SK-N-SH (cell line): Measurements from ENCODE around the gene SLC22A5. TPM values are rescaled to one million over a fixed set of nuclear protein-coding genes. Genes with fewer than 3 reads are reported as not detected.

Source experiments
- CTCF ChIA-PET: fragments of 300-600, 350-600 bp; formaldehyde crosslinking; extraction: SDS; loops from one replicate; lab custom pipeline; 2021; lab: Yijun Ruan, JAX
- POLR2A ChIA-PET: fragments of 350-600 bp; sonication (Branson Sonifier 250); formaldehyde crosslinking; extraction: SDS; loops from one replicate; lab custom pipeline; 2020; ENCODE audit warnings: antibody characterized with exemption, inconsistent platforms; lab: Yijun Ruan, JAX
- DNase-seq: peaks from one replicate; pipeline ENCODE4 v3.0.0; 2012
- H2AFZ ChIP-seq: fragments of 200-600 bp; sonication (generic); 2 replicates; pipeline ENCODE4 v1.8.1; 2016; ENCODE audit warnings: antibody characterized with exemption, mild to moderate bottlenecking, low read depth
- H3F3A ChIP-seq: fragments of 200-600 bp; sonication (generic); replicated peaks from 2 replicates; pipeline ENCODE3; 2016; ENCODE audit warnings: antibody characterized with exemption, mild to moderate bottlenecking; ENCODE audit not compliant: insufficient read depth
- H3K27ac ChIP-seq, 2 experiments: fragments of 200-500 bp in 1 of 2; fragments of 200-600 bp in 1 of 2; sonication (Bioruptor generic) in 1 of 2; sonication (generic), shearing (Covaris generic) in 1 of 2; 2 replicates each; pipeline versions ENCODE4 v1.5.1 to v1.6.1; 2014 to 2016; ENCODE audit warnings: low read depth in 2 of 2, inconsistent platforms in 1 of 2, low read length in 1 of 2, mild to moderate bottlenecking in 1 of 2, mixed read lengths in 1 of 2
- H3K27me3 ChIP-seq: fragments of 200-600 bp; sonication (generic), shearing (Covaris generic); 2 replicates; pipeline ENCODE4 v1.6.1; 2016; ENCODE audit warnings: mixed run types; ENCODE audit not compliant: insufficient read depth
- H3K36me3 ChIP-seq, 2 experiments: fragments of 200-500 bp in 1 of 2; fragments of 200-600 bp in 1 of 2; sonication (Bioruptor generic) in 1 of 2; sonication (generic) in 1 of 2; replicated peaks in 1 of 2; 2 replicates each; pipeline versions ENCODE3 to v1.5.1; 2014 to 2016; ENCODE audit warnings: low read length in 1 of 2, mild to moderate bottlenecking in 1 of 2; ENCODE audit not compliant: insufficient read depth in 2 of 2, control insufficient read depth in 1 of 2
- H3K4me1 ChIP-seq, 2 experiments: fragments of 200-500 bp in 1 of 2; fragments of 200-600 bp in 1 of 2; sonication (Bioruptor generic) in 1 of 2; sonication (generic), shearing (Covaris generic) in 1 of 2; 2 replicates each; pipeline versions ENCODE4 v1.5.1 to v1.6.1; 2014 to 2016; ENCODE audit warnings: low read depth in 1 of 2, low read length in 1 of 2, mixed run types in 1 of 2; ENCODE audit not compliant: insufficient read depth in 2 of 2, control insufficient read depth in 1 of 2
- H3K4me2 ChIP-seq: fragments of 200-600 bp; sonication (generic), shearing (Covaris generic); 2 replicates; pipeline ENCODE4 v1.6.1; 2017; ENCODE audit warnings: mixed run types
- H3K4me3 ChIP-seq, 2 experiments: fragments of 200-500 bp in 1 of 2; fragments of 200-600 bp in 1 of 2; sonication (Bioruptor generic) in 1 of 2; sonication (generic), shearing (Covaris generic) in 1 of 2; 2 replicates each; pipeline versions ENCODE4 v1.5.1 to v1.8.1; 2014 to 2016; ENCODE audit warnings: low read depth in 2 of 2, inconsistent platforms in 1 of 2, low read length in 1 of 2, mild to moderate bottlenecking in 1 of 2, mixed read lengths in 1 of 2, moderate library complexity in 1 of 2
- H3K79me2 ChIP-seq: fragments of 200-600 bp; sonication (generic); 2 replicates; pipeline ENCODE4 v1.8.1; 2017; ENCODE audit warnings: mild to moderate bottlenecking; ENCODE audit not compliant: insufficient read depth
- H3K9ac ChIP-seq: fragments of 200-600 bp; sonication (generic); 2 replicates; pipeline ENCODE4 v1.6.1; 2017; ENCODE audit warnings: mixed run types
- H3K9me2 ChIP-seq: fragments of 200-600 bp; sonication (generic); 2 replicates; pipeline ENCODE4 v1.6.1; 2017; ENCODE audit warnings: mixed run types
- H3K9me3 ChIP-seq: fragments of 200-600 bp; sonication (generic); 2 replicates; pipeline ENCODE4 v1.6.1; 2017; ENCODE audit warnings: mixed run types, mild to moderate bottlenecking, moderate library complexity
- H4K20me1 ChIP-seq: fragments of 200-600 bp; sonication (generic); 2 replicates; pipeline ENCODE4 v1.6.1; 2017; ENCODE audit warnings: mild to moderate bottlenecking, mixed run types; ENCODE audit not compliant: insufficient read depth
- ELF1 ChIP-seq: IDR thresholded peaks from 2 replicates; pipeline ENCODE4 v1.4.0; 2012
- EP300 ChIP-seq, 2 experiments: IDR thresholded peaks; 2 replicates each; pipeline versions ENCODE4 v1.4.0 to v1.6.1; 2012; ENCODE audit warnings: borderline replicate concordance in 1 of 2, low read depth in 1 of 2, low read length in 1 of 2
- EZH2phosphoT487 ChIP-seq: fragments of 200-600 bp; sonication (generic); IDR thresholded peaks from 2 replicates; pipeline ENCODE4 v1.6.1; 2017; ENCODE audit warnings: low read depth, mixed run types, mild to moderate bottlenecking, antibody characterized with exemption, moderate library complexity, borderline replicate concordance
- FOSL2 ChIP-seq: IDR thresholded peaks from 2 replicates; pipeline ENCODE4 v1.4.0; 2012; ENCODE audit warnings: low read depth, mild to moderate bottlenecking, moderate library complexity, borderline replicate concordance
- FOXJ3 ChIP-seq: sonication (generic); formaldehyde crosslinking; IDR thresholded peaks from 2 replicates; pipeline ENCODE4 v1.5.1; 2020; ENCODE audit warnings: mild to moderate bottlenecking, missing genetic modification reagents
- GABPA ChIP-seq: IDR thresholded peaks from 2 replicates; pipeline ENCODE4 v1.4.0; 2012; ENCODE audit warnings: low read depth, mild to moderate bottlenecking
- JUND ChIP-seq: IDR thresholded peaks from 2 replicates; pipeline ENCODE4 v1.4.0; 2012
- MAX ChIP-seq: IDR thresholded peaks from 2 replicates; pipeline ENCODE4 v1.4.0; 2012; ENCODE audit warnings: low read depth
- MEF2A ChIP-seq: IDR thresholded peaks from 2 replicates; pipeline ENCODE4 v1.4.0; 2012; ENCODE audit warnings: low read depth, borderline replicate concordance
- NRF1 ChIP-seq: IDR thresholded peaks from 2 replicates; pipeline ENCODE4 v1.6.1; 2012; ENCODE audit warnings: low read depth, mild to moderate bottlenecking, low read length
- RCOR1 ChIP-seq: fragments of 150-350 bp; IDR thresholded peaks from 2 replicates; pipeline ENCODE4 v1.6.1; 2017; ENCODE audit warnings: antibody characterized with exemption, low read length
- REST ChIP-seq: IDR thresholded peaks from 2 replicates; pipeline ENCODE4 v1.6.1; 2012; ENCODE audit warnings: mild to moderate bottlenecking, low read depth, low read length, moderate library complexity
- SIN3A ChIP-seq: IDR thresholded peaks from 2 replicates; pipeline ENCODE4 v1.6.1; 2012; ENCODE audit warnings: low read depth, mild to moderate bottlenecking, low read length, moderate library complexity, borderline replicate concordance
- TAF1 ChIP-seq: IDR thresholded peaks from 2 replicates; pipeline ENCODE4 v1.6.1; 2012; ENCODE audit warnings: low read depth, mild to moderate bottlenecking, low read length, moderate library complexity, borderline replicate concordance
- TEAD4 ChIP-seq: IDR thresholded peaks from 2 replicates; pipeline ENCODE4 v1.4.0; 2012; ENCODE audit warnings: mild to moderate bottlenecking, borderline replicate concordance; ENCODE audit not compliant: insufficient read depth
- YY1 ChIP-seq: IDR thresholded peaks from 2 replicates; pipeline ENCODE4 v1.4.0; 2012; ENCODE audit warnings: low read depth, mild to moderate bottlenecking
- WGBS: methylation state at CpG from one replicate; pipeline ENCODE4 v1.1.6; 2017; ENCODE audit warnings: low lambda C conversion rate; 5-methylcytosine and 5-hydroxymethylcytosine counted together
- polyA plus RNA-seq, 3 experiments: library from polyadenylated mRNA; depleted of rRNA; stranded (reverse); fragments of >200 nt; gene quantifications; 2 replicates each; pipeline ENCODE4 v1.2.3, GENCODE V29; 2012

The SLC22A5 gene
- polyA plus RNA-seq, 1 of the 3 experiments (the other 2 are of a cell fraction), result 8.3 TPM

- Histone ChIP-seq H3F3A (peaks cover 11% of the 10 kb centered on the region), H3K9ac (peak overlapping the region; percentile 39; the same call in 1 of the 2 replicates), H3K4me2 (peak overlapping the region; percentile 42; the same call in 1 of the 2 replicates), H3K79me2 (no peaks in the 10 kb centered on the region), H3K27me3 (no peaks in the 10 kb centered on the region), H3K27ac (peak overlapping the region in 1 of 2 experiments; percentile 80; a peak in 3 of 4 replicates), H3K36me3 (no peaks in the 10 kb centered on the region), H3K4me1 (peaks cover 41 to 61% of the 10 kb centered on the region in 2 experiments), H2AFZ (no peak overlapping the region), H3K4me3 (no peak overlapping the region), H3K9me3 (no peaks in the 10 kb centered on the region), H3K9me2 (no peaks in the 10 kb centered on the region), H4K20me1 (no peaks in the 10 kb centered on the region)
- DNase-seq, result no peak
- no peak for TF ChIP-seq TEAD4
- no peak for TF ChIP-seq ELF1
- TF ChIP-seq MEF2A, result no peak
- no peak for TF ChIP-seq YY1
- peak; percentile 34; the same call in 1 of the 2 replicates for TF ChIP-seq FOSL2
- no peak for TF ChIP-seq RCOR1
- no peak for TF ChIP-seq TAF1
- TF ChIP-seq FOXJ3 (CRISPR knock-in tag), result no peak
- TF ChIP-seq GABPA, result no peak
- TF ChIP-seq NRF1, result no peak
- TF ChIP-seq EZH2phosphoT487, result no peak
- peak; percentile 71; the same call in 1 of the 2 replicates for TF ChIP-seq MAX
- TF ChIP-seq EP300 (IDR thresholded peaks at IDR 0.05; ENCODE audit: borderline replicate concordance in 1 of 2, low read depth in 1 of 2, low read length in 1 of 2), result no peak
- no peak; the same call in 1 of the 2 replicates for TF ChIP-seq JUND
- no peak for TF ChIP-seq SIN3A
- TF ChIP-seq REST, result no peak
- ChIA-PET POLR2A (interaction anchor here (1.1 kb wide), 1 partner anchor 71 kb away, joined by 3 read pairs; no protein-coding TSS in a partner anchor), CTCF (interaction anchor here (1.0 to 6.4 kb wide), 8 partner anchors 10 to 81 kb away, joined by 3 to 50 read pairs (median 14); partner anchors contain the start of gene IRF1)
- 73% methylated on average over 8 of the region's 8 CpGs for WGBS
Observed at GRCh38 chr5:132425009-132425937, 55.8 kb downstream of the SLC22A5 start.
